ENCODE results near the gene EAF1. TPM values are rescaled to one million over a fixed set of nuclear protein-coding genes. Genes with fewer than 3 reads are reported as not detected.

EAF1 gene
- total and polyA plus RNA-seq, 2 of the 8 experiments (the other 6 are each of a cell fraction or from before 2014, with no cell fraction given), result 13.9 to 26.8 TPM

GRCh38 chr3:15427981-15428380, 583 bp downstream of the EAF1 start:
- no peak overlapping the region for H3K4ac ChIP-seq (replicated peaks; ENCODE audit: insufficient read length, low read depth, low read length)
- no peak overlapping the region for H2BK12ac ChIP-seq (ENCODE audit: low read depth, low read length)
- no peak overlapping the region for H3K27ac ChIP-seq (ENCODE audit: low read depth, low read length)
- H3K4me2 ChIP-seq (ENCODE audit: insufficient read depth in 1 of 2, low read depth in 2 of 2, low read length in 2 of 2), result peak overlapping the region; percentile 77 to 80
- peaks cover 0 to 7% (median 4%) of the 10 kb centered on the region in 4 experiments; a peak in 5 of 7 replicates for H3K4me1 ChIP-seq (replicated peaks in 1 of 4; ENCODE audit: control insufficient read depth in 3 of 4, insufficient read depth in 4 of 4, low read length in 3 of 4)
- no peaks in the 10 kb centered on the region for H3K27me3 ChIP-seq (replicated peaks in 1 of 4; ENCODE audit: control insufficient read depth in 3 of 4, extremely low read depth in 1 of 4, insufficient read depth in 3 of 4, low read length in 3 of 4)
- peaks cover 7 to 45% (median 15%) of the 10 kb centered on the region in 4 experiments; a peak in 7 of 8 replicates for H3K36me3 ChIP-seq (ENCODE audit: control insufficient read depth in 2 of 4, insufficient read depth in 4 of 4, low read length in 3 of 4)
- H2BK15ac ChIP-seq (ENCODE audit: low read length), result no peak overlapping the region
- 0 out of 2 replicates have a peak overlapping the region, but pooled peaks have one; percentile 99 for H2AFZ ChIP-seq (ENCODE audit: low read length)
- H3K23ac ChIP-seq (ENCODE audit: insufficient read length), result no peak overlapping the region
- FAIRE-seq, result no peak
- H4K5ac ChIP-seq (ENCODE audit: insufficient read length, low read depth, low read length), result no peak overlapping the region
- peak overlapping the region; percentile 96; the same call in 1 of the 2 replicates for H4K8ac ChIP-seq (ENCODE audit: extremely low read depth, insufficient read depth, low read length)
- POLR2A ChIA-PET (ENCODE audit: partially characterized antibody), result interaction anchor here (1.0 kb wide), 1 partner anchor 142 kb away, joined by 4 read pairs; no protein-coding TSS in a partner anchor
- DNase-seq (ENCODE audit: low read depth in 1 of 2, low spot score in 2 of 2), result no peak
- 10% methylated on average over 8 of the region's 11 CpGs; no CpG with 5 or more reads in 1 of the 2 experiments for WGBS, 2 experiments (ENCODE audit: extremely low coverage in 1 of 2, insufficient coverage in 1 of 2, insufficient read length in 1 of 2, insufficient replicate concordance in 2 of 2, low coverage in 1 of 2, low lambda C conversion rate in 2 of 2, missing lambda C conversion rate in 1 of 2)
- no peaks in the 10 kb centered on the region for H4K20me1 ChIP-seq (replicated peaks in 1 of 2; ENCODE audit: control insufficient read depth in 1 of 2, insufficient read depth in 2 of 2, low read length in 2 of 2)
- no peak overlapping the region for H2BK120ac ChIP-seq (replicated peaks; ENCODE audit: low read depth, low read length)
- CTCF ChIA-PET (ENCODE audit: partially characterized antibody), result interaction anchor here (0.8 to 2.2 kb wide), 2 partner anchors 95 to 337 kb away, joined by 3 to 6 read pairs; partner anchors contain the start of gene SH3BP5
- H3K4me3 ChIP-seq (ENCODE audit: extremely low read depth in 1 of 4, insufficient read depth in 2 of 4, low read depth in 3 of 4, low read length in 4 of 4), result peak overlapping the region; percentile 79 to 99 (median 96)
- H2BK20ac ChIP-seq (ENCODE audit: low read length), result no peak overlapping the region
- no peak overlapping the region for H4K91ac ChIP-seq (replicated peaks; ENCODE audit: insufficient read length, low read length)
- H2BK5ac ChIP-seq (ENCODE audit: low read depth, low read length), result peak overlapping the region; percentile 89; the same call in 1 of the 2 replicates
- H3K18ac ChIP-seq (ENCODE audit: extremely low read depth, low read length), result no peak overlapping the region
- peaks cover 11 to 51% of the 10 kb centered on the region in 2 experiments for H3K79me2 ChIP-seq (ENCODE audit: control insufficient read depth in 1 of 2, insufficient read depth in 2 of 2, low read length in 2 of 2)
- H3K14ac ChIP-seq (ENCODE audit: insufficient read length), result no peak overlapping the region
- H3K79me1 ChIP-seq (ENCODE audit: low read depth, low read length), result peaks cover 2% of the 10 kb centered on the region; the same call in 1 of the 2 replicates
- peak overlapping the region; percentile 72 to 94 (median 91) for H3K9ac ChIP-seq (replicated peaks in 1 of 4; ENCODE audit: extremely low read depth in 1 of 4, low read depth in 3 of 4, low read length in 3 of 4)
- no peak overlapping the region for H3K56ac ChIP-seq (replicated peaks; ENCODE audit: insufficient read length, low read depth, low read length)
- no peak overlapping the region for H2AK5ac ChIP-seq (ENCODE audit: low read depth, low read length)
- no peaks in the 10 kb centered on the region for H3K9me3 ChIP-seq (ENCODE audit: insufficient read depth in 2 of 2, low read depth in 1 of 2, low read length in 1 of 2)
- H3K23me2 ChIP-seq (ENCODE audit: low read depth, low read length), result peaks cover 3% of the 10 kb centered on the region
- TF ChIP-seq CREB1 (IDR thresholded peaks at IDR 0.05) (no peak), HDAC2 (IDR thresholded peaks at IDR 0.05; ENCODE audit: borderline replicate concordance in 1 of 2, low read depth in 2 of 2, low read length in 2 of 2) (no peak), KDM4A (IDR thresholded peaks at IDR 0.05; ENCODE audit: low read depth, low read length, severe bottlenecking) (no peak), SUZ12 (IDR thresholded peaks at IDR 0.05; ENCODE audit: low read length) (no peak), CTBP2 (IDR thresholded peaks at IDR 0.05; ENCODE audit: borderline replicate concordance, insufficient read depth, insufficient read length, low read length) (no peak), CBX5 (IDR thresholded peaks at IDR 0.05; ENCODE audit: low read depth, low read length) (no peak), SIN3A (conservative IDR thresholded peaks at IDR 0.05 in 1 of 2, IDR thresholded peaks at IDR 0.05 in 1 of 2; ENCODE audit: low read depth in 1 of 2, low read length in 2 of 2) (no peak), POU5F1 (IDR thresholded peaks at IDR 0.05; ENCODE audit: low read depth, low read length) (no peak)
- TF ChIP-seq, protein P1, sequence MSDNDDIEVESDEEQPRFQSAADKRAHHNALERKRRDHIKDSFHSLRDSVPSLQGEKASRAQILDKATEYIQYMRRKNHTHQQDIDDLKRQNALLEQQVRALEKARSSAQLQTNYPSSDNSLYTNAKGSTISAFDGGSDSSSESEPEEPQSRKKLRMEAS (IDR thresholded peaks at IDR 0.05), result no peak
- TF ChIP-seq, protein P2, sequence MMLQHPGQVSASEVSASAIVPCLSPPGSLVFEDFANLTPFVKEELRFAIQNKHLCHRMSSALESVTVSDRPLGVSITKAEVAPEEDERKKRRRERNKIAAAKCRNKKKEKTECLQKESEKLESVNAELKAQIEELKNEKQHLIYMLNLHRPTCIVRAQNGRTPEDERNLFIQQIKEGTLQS (IDR thresholded peaks at IDR 0.05; ENCODE audit: insufficient read depth, low read depth, low read length), result no peak

All from H1 (cell line).